Stromal cell of bone marrow (primary cell): ENCODE results near the gene ING2.
A peak's percentile ranks its signal among the peaks of the same experiment; 100 is the strongest.

Experiments
- DNase-seq: peaks from one replicate; pipeline ENCODE4 v3.0.0-alpha.2; 2012; ENCODE audit warnings: low read depth

ING2 gene

GRCh38 chr4:183499801-183500200 is 5.1 kb upstream of the ING2 start:
- DNase-seq = no peak

DNA sequence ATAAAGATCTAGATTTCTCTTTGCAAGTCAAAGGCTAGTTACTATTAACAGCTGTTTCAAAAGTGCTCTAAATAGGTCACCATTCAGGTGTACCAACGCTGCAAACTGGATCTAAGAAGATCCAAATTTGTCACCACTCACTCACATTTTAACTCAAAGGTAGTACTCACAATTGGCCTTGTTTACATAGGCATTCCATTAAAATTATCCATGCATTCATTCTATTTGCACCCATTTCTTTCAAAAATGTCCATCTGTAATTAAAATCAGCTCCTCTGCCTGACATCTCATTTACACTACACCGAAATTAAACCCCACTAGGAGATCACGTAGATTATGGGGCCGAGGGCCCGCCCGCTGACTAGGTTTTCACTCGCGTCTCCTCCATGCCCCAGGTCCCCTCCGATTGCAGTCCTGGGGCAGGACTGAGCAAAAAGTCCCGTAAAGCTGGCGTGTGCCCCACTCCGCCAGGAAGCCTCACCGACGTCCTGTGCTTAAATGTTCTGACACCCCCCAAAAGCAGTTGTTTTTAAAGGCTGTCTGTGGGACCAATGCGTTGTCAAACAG is 1.3 kb upstream of the ING2 start:
- DNase-seq = no peak

DNA sequence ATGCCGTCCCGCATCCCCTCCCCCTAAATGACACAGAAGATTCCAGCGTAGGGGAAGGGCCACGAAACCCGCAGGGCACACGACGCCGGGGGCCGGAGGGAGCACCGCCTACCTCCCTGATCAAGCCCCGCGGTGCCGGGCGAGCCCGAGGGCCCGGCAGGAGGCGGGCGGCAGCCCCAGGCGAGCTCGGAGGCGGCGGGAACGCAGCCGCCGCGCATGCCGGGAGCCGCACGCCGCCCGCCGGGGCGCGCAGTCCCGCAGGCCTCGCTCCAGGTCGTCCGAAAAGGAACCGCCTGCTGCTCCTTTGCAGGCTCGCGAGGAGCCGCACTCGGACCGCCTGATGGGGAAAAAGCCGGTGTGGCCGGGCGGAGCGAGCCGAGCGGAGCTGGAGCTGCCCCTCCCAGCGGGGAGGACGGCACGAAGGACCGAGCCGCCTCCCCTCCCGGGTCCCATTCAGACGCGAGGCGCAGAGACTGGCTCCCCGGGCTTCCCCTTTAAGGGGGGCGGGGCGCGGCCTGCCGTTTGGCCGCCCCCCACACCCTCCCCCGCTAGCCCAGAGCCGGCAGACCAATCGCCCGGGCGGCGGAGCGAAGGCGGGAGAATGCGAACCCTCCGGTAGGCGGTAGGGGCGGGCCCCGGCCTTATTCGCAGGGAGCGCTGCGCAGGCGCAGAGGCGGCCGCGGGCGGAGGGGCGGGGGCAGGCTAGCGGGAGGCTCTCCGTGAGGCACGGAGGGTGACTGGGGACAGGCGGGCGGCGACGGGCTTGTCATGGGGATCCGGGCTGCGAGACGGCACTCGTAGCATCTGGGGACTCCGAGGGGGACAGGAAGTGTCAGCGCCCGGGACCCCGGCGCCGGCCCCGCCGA is 561 bp upstream of the ING2 start:
- DNase-seq = peak; percentile 97

DNA sequence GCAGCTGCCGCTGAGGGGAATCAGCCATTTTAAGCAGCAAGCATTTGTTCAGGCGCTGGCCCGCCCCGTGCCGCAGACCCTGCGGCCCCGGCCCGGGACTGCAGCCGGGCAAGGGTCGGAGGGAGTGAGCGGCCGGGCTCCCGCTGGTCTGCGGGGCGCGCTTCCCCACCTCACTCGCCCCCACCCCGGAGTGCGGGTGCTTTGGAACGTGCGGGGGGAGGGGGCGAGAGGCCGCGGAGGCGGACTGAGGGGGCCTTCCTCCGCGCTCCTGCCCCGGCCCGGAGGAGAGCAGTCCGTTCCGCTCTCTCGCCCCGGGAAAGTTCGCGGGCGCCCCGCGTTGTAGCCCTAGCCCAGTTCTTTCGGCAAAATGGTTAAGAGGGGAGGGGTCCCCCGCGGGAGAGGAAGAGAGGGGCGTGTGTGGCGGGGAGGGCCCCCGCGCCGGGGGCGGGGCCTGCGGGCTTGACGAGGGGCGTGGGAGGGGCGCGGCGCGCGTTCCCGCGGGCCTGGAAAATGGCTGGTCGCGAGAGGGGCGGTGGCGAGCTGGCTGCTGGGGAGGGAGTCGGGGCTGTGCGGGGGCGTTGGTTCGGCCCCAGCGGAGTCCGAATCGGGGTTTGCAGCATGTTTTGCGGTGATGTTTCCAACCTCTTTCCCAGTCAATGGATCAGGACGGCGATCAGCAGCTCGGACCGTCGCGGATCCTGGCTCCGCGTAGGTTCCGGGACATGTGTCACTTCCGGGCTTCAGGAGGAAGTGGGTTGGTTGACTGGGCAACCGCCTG is 942 bp downstream of the ING2 start:
- peak; percentile 78 for DNase-seq

DNA sequence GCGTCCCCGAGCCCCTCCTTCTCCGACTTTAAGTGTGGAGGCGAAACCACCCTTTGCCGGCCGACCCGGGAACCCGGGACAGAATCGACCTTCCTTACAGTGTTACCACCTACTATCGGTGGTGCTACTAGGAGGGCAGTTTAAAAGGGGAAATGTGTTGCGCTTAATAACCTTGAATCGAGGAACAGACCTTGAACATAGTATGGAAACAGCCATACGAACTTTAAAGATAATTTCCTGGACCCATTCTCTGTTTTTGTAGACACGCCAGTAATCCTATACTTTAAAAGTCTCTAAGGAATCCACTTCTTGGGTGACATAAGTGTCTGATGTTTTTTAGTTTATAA is 1.5 kb downstream of the ING2 start:
- DNase-seq = no peak

GRCh38 chr4:183507925-183508696 is 3.3 kb downstream of the ING2 start:
- DNase-seq = no peak

DNA sequence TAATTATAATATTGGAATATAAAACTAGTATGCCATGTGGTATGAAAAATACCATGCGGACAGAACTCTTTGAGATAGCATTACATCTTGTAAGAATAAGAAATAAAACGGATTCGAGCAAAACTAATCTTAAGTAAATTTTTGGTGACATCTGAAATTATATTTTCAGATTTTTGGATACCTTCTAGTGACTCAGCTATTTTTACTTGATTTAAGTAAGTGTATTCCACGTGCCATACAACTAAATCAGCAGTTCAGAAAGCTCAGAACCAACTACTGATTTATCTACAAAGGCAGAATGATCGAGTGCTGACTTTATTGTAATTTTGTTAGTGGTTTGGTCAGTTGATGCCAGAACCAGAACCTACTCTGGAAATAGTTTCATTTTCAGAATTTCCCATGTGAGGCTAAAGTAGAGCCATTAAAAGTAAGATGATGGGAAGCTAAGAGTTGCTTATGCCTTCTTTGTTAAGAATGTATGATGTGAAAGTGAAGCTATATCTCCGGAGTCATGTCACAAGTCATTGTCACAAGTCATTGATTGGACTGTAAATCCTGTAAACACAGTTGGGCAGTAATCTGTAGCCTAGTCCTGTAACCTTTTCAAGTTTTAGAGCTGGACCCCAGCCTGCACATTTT is 4.0 kb downstream of the ING2 start:
- DNase-seq = no peak

GRCh38 chr4:183515411-183515810 is 10.6 kb downstream of the ING2 start:
- no peak for DNase-seq

GRCh38 chr4:183517194-183517593 is 12.3 kb downstream of the ING2 start:
- no peak for DNase-seq

DNA sequence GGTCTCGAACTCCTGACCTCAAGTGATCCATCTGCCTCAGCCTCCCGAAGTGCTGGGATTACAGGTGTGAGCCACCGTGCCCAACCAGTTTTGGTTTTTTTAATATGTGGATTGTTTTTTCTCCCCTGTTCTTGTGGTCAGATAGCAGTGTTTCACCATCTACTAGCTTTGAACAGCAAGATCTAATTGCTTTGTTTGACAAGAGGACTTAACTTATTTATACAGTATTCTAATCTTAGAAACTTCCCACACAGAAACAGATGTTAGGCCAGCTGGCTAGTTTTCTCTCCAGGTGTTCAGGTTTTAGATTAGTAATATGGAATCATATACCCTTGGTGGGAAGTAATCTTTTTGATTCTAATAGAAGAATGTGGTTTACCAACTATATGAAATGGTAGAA is 12.9 kb downstream of the ING2 start:
- no peak for DNase-seq

- DNase-seq = no peak
Measured at GRCh38 chr4:183522821-183523220, 18.0 kb downstream of the ING2 start.

GRCh38 chr4:183527326-183527725 is 22.5 kb downstream of the ING2 start:
- no peak for DNase-seq

- peak; percentile 57 for DNase-seq
Measured at GRCh38 chr4:183532821-183533220, 28.0 kb downstream of the ING2 start.

DNA sequence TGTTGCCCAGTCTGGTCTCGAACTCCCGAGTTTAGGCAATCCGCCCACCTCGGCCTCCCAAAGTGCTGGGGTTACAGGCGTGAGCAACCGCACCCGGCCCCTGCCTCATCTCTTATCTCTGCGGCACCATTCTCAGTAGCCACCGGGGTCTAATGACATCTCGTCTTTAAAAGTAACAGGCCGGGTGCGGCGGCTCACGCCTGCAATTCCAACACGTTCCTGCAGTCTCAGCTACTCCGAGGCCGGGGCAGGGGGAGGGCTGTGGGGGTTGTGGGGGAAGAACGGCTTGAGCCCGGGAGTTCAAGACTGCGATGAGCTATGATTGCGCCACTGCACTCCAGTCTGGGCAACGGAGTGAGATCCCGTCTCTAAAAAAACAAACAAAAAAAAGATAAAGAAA is 28.8 kb downstream of the ING2 start:
- no peak for DNase-seq

GRCh38 chr4:183540410-183541009 is 35.7 kb downstream of the ING2 start:
- no peak for DNase-seq

GRCh38 chr4:183541010-183541751 is 36.3 kb downstream of the ING2 start:
- DNase-seq = no peak

DNA sequence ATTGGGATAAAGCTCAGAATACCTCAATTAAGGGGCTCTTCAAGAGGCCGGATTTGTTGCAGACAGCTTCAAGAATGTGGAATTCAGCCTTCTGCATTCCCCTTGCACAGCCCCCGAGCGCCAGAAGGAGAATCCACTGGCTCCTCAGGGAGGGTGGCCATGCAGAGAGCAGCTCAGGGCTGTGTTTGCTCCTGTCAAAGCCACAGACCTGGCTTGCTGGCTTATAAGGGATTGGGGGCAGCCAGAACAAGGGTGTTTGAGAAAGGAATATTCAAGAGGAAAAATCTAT is 36.8 kb downstream of the ING2 start:
- no peak for DNase-seq

GRCh38 chr4:183543435-183543834 is 38.6 kb downstream of the ING2 start:
- no peak for DNase-seq

- no peak for DNase-seq
Measured at GRCh38 chr4:183544109-183544508, 39.3 kb downstream of the ING2 start.

DNA sequence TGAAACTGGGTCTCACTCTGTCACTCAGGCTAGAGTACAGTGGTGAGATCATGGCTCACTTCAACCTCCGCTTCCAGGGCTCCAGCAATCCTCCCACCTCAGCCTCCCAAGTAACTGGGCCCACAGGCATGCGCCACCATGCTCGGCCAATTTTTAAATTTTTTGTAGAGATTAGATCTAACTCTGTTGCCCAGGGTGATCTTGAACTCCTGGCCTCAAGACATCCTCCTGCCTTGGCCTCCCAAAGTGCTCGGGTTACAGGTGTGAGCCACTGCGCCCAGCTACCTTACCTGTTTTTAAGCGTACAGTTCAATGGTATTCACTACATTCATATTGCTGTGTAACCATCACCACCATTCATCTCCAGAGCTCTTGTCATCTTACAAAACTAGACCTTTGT is 41.5 kb downstream of the ING2 start:
- DNase-seq = no peak

DNA sequence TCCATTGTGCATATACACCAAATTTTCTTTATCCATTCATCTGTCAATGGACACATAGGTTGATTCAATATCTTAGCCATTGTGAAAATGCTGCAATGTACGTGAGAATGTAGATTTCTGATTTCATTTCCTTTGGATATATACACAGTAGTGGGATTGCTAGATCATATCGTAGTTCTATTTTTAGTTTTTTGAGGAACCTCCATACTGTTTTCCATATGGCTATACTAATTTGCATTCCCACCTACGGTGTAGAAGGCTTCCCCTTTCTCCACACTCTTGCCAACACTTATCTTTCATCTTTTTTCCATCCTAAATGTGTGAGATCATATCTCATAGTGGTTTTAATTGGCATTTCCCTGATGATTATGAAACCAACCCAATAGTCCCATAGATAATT is 43.4 kb downstream of the ING2 start:
- no peak for DNase-seq
